ENCODE data around the gene ZBTB37.
A peak's percentile ranks its signal among the peaks of the same experiment; 100 is the strongest.
"Not testable (repeated sequence)": the region's sequence is repeated elsewhere in the genome, so short reads cannot be mapped to it uniquely, and the experiment has no call there.

The ZBTB37 gene

GRCh38 chr1:173871500-173871899, 3.3 kb downstream of the ZBTB37 start:
- H3K36me3 Mint-ChIP-seq (ENCODE audit: low read depth), result peaks cover 36% of the 10 kb centered on the region

GRCh38 chr1:173876732-173877131, 8.6 kb downstream of the ZBTB37 start:
- no peak overlapping the region for H3K27ac Mint-ChIP-seq
- DNase-seq, result no peak
- no peaks in the 10 kb centered on the region for H3K27me3 Mint-ChIP-seq
- ATAC-seq, result no peak
- peaks cover 33% of the 10 kb centered on the region for H3K36me3 Mint-ChIP-seq (ENCODE audit: low read depth)
- H3K4me1 Mint-ChIP-seq, result peaks cover 8% of the 10 kb centered on the region
- H3K4me3 Mint-ChIP-seq, result no peak overlapping the region
- H3K9me3 Mint-ChIP-seq, result no peaks in the 10 kb centered on the region

More at GRCh38 chr1:173871500-173871899, 3.3 kb downstream of the ZBTB37 start:
- peaks cover 49% of the 10 kb centered on the region for H3K4me1 Mint-ChIP-seq
- H3K27me3 Mint-ChIP-seq, result peaks cover 6% of the 10 kb centered on the region
- no peak overlapping the region for H3K4me3 Mint-ChIP-seq
- DNase-seq, result no peak
- H3K9me3 Mint-ChIP-seq, result no peaks in the 10 kb centered on the region
- no peak for ATAC-seq
- peak overlapping the region; percentile 7 for H3K27ac Mint-ChIP-seq

- Mint-ChIP-seq H3K36me3 (ENCODE audit: low read depth) (peaks cover 29% of the 10 kb centered on the region), H3K27ac (no peak overlapping the region), H3K4me3 (no peak overlapping the region), H3K9me3 (no peaks in the 10 kb centered on the region), H3K27me3 (no peaks in the 10 kb centered on the region), H3K4me1 (peaks cover 2% of the 10 kb centered on the region)
- ATAC-seq, result no peak
- no peak for DNase-seq
Observed at GRCh38 chr1:173878251-173878650, 10.1 kb downstream of the ZBTB37 start.

GRCh38 chr1:173881117-173881516, 12.9 kb downstream of the ZBTB37 start:
- H3K4me3 Mint-ChIP-seq, H3K4me1 Mint-ChIP-seq, H3K27me3 Mint-ChIP-seq, H3K27ac Mint-ChIP-seq, H3K9me3 Mint-ChIP-seq, DNase-seq, ATAC-seq: not testable (repeated sequence)
- H3K36me3 Mint-ChIP-seq (ENCODE audit: low read depth), result peaks cover 24% of the 10 kb centered on the region

- DNase-seq (no peak), ATAC-seq (no peak)
- Mint-ChIP-seq H3K36me3 (ENCODE audit: low read depth) (peaks cover 34% of the 10 kb centered on the region), H3K4me3 (no peak overlapping the region), H3K27me3 (no peaks in the 10 kb centered on the region), H3K4me1 (peaks cover 17% of the 10 kb centered on the region), H3K9me3 (no peaks in the 10 kb centered on the region), H3K27ac (no peak overlapping the region)
Observed at GRCh38 chr1:173884701-173885100, 16.5 kb downstream of the ZBTB37 start.

GRCh38 chr1:173886746-173887611, 18.8 kb downstream of the ZBTB37 start:
- Mint-ChIP-seq H3K9me3 (no peaks in the 10 kb centered on the region), H3K27ac (no peak overlapping the region), H3K27me3 (no peaks in the 10 kb centered on the region), H3K4me1 (peaks cover 17% of the 10 kb centered on the region), H3K36me3 (ENCODE audit: low read depth) (peaks cover 36% of the 10 kb centered on the region), H3K4me3 (no peak overlapping the region)
- DNase-seq, result no peak
- no peak for ATAC-seq

- Mint-ChIP-seq H3K4me1 (peaks cover 17% of the 10 kb centered on the region), H3K27me3 (no peaks in the 10 kb centered on the region), H3K9me3 (no peaks in the 10 kb centered on the region), H3K4me3 (no peak overlapping the region), H3K36me3 (ENCODE audit: low read depth) (peaks cover 37% of the 10 kb centered on the region), H3K27ac (no peak overlapping the region)
- ATAC-seq (peak; percentile 73), DNase-seq (no peak)
Observed at GRCh38 chr1:173887627-173888026, 19.4 kb downstream of the ZBTB37 start.

- Mint-ChIP-seq H3K4me1 (peaks cover 17% of the 10 kb centered on the region), H3K9me3 (no peaks in the 10 kb centered on the region), H3K27me3 (no peaks in the 10 kb centered on the region), H3K4me3 (no peak overlapping the region), H3K36me3 (ENCODE audit: low read depth) (peaks cover 38% of the 10 kb centered on the region), H3K27ac (no peak overlapping the region)
- no peak for ATAC-seq
- no peak for DNase-seq
Observed at GRCh38 chr1:173888749-173889148, 20.6 kb downstream of the ZBTB37 start.

- DNase-seq (no peak), ATAC-seq (no peak)
- H3K27ac Mint-ChIP-seq, result no peak overlapping the region
- H3K9me3 Mint-ChIP-seq, result no peaks in the 10 kb centered on the region
- no peak overlapping the region for H3K4me3 Mint-ChIP-seq
- H3K27me3 Mint-ChIP-seq, result no peaks in the 10 kb centered on the region
- peaks cover 41% of the 10 kb centered on the region for H3K36me3 Mint-ChIP-seq (ENCODE audit: low read depth)
- H3K4me1 Mint-ChIP-seq, result peaks cover 17% of the 10 kb centered on the region
Observed at GRCh38 chr1:173889885-173890284, 21.7 kb downstream of the ZBTB37 start.

GRCh38 chr1:173893611-173894010, 25.4 kb downstream of the ZBTB37 start:
- no peak for ATAC-seq
- no peak overlapping the region for H3K27ac Mint-ChIP-seq
- H3K4me1 Mint-ChIP-seq, result no peaks in the 10 kb centered on the region
- H3K4me3 Mint-ChIP-seq, result no peak overlapping the region
- H3K9me3 Mint-ChIP-seq, result no peaks in the 10 kb centered on the region
- no peak for DNase-seq
- H3K27me3 Mint-ChIP-seq, result no peaks in the 10 kb centered on the region
- H3K36me3 Mint-ChIP-seq (ENCODE audit: low read depth), result peaks cover 15% of the 10 kb centered on the region

- Mint-ChIP-seq H3K4me1 (no peaks in the 10 kb centered on the region), H3K27ac (no peak overlapping the region), H3K27me3 (no peaks in the 10 kb centered on the region), H3K36me3 (ENCODE audit: low read depth) (peaks cover 12% of the 10 kb centered on the region), H3K4me3 (no peak overlapping the region), H3K9me3 (no peaks in the 10 kb centered on the region)
- ATAC-seq (no peak), DNase-seq (no peak)
Observed at GRCh38 chr1:173894189-173894588, 26.0 kb downstream of the ZBTB37 start.

- DNase-seq (no peak), ATAC-seq (no peak)
- Mint-ChIP-seq H3K27me3 (no peaks in the 10 kb centered on the region), H3K9me3 (no peaks in the 10 kb centered on the region), H3K27ac (no peak overlapping the region), H3K4me1 (peaks cover 9% of the 10 kb centered on the region), H3K36me3 (ENCODE audit: low read depth) (peaks cover 1% of the 10 kb centered on the region), H3K4me3 (no peak overlapping the region)
Observed at GRCh38 chr1:173900427-173900826, 32.2 kb downstream of the ZBTB37 start.

- Mint-ChIP-seq H3K27me3 (no peaks in the 10 kb centered on the region), H3K27ac (no peak overlapping the region), H3K36me3 (ENCODE audit: low read depth) (peaks cover 4% of the 10 kb centered on the region), H3K9me3 (no peaks in the 10 kb centered on the region), H3K4me3 (no peak overlapping the region), H3K4me1 (peaks cover 9% of the 10 kb centered on the region)
- DNase-seq (no peak), ATAC-seq (no peak)
Observed at GRCh38 chr1:173900992-173901391, 32.8 kb downstream of the ZBTB37 start.

GRCh38 chr1:173903827-173904531, 35.8 kb downstream of the ZBTB37 start:
- Mint-ChIP-seq H3K4me3 (no peak overlapping the region), H3K36me3 (ENCODE audit: low read depth) (peaks cover 4% of the 10 kb centered on the region), H3K27ac (no peak overlapping the region), H3K4me1 (peaks cover 9% of the 10 kb centered on the region), H3K9me3 (no peaks in the 10 kb centered on the region), H3K27me3 (no peaks in the 10 kb centered on the region)
- DNase-seq (no peak), ATAC-seq (no peak)

GRCh38 chr1:173913111-173913510, 44.9 kb downstream of the ZBTB37 start:
- Mint-ChIP-seq H3K4me3 (no peak overlapping the region), H3K36me3 (ENCODE audit: low read depth) (no peaks in the 10 kb centered on the region), H3K27me3 (no peaks in the 10 kb centered on the region), H3K27ac (no peak overlapping the region), H3K4me1 (no peaks in the 10 kb centered on the region), H3K9me3 (no peaks in the 10 kb centered on the region)
- ATAC-seq (no peak), DNase-seq (no peak)
